ENCODE results near the gene ARPP21. TPM values are rescaled to one million over a fixed set of nuclear protein-coding genes. Genes with fewer than 3 reads are reported as not detected.

ARPP21 gene
- polyA plus RNA-seq, 3 donors = not detected

GRCh38 chr3:35665390-35666055, 26.2 kb downstream of the ARPP21 start:
- TF ChIP-seq CTCF (IDR thresholded peaks at IDR 0.05) = no peak
- no peaks in the 10 kb centered on the region for H4K20me1 ChIP-seq (ENCODE audit: insufficient read depth, low read length)
- H3K36me3 ChIP-seq (replicated peaks in 1 of 2; ENCODE audit: control insufficient read depth in 1 of 2, insufficient read depth in 2 of 2, low read length in 2 of 2) = no peaks in the 10 kb centered on the region
- H3K27ac ChIP-seq (ENCODE audit: low read depth in 1 of 2, low read length in 2 of 2) = no peak overlapping the region
- intact Hi-C loops (cut with micrococcal nuclease) = no loop called here
- H2AFZ ChIP-seq (ENCODE audit: insufficient read depth, low read depth, low read length, poor library complexity, severe bottlenecking) = no peak overlapping the region
- Mint-ChIP-seq H3K4me1 (peaks cover 2% of the 10 kb centered on the region), H3K27ac (no peak overlapping the region), H3K36me3 (no peaks in the 10 kb centered on the region), H3K9me3 (peaks cover 0 to 3% (median 0%) of the 10 kb centered on the region in 7 donors), H3K4me3 (no peak overlapping the region), H3K27me3 (ENCODE audit: low read depth in 3 of 3) (peaks cover 2 to 4% (median 2%) of the 10 kb centered on the region in 3 donors)
- H3K4me1 ChIP-seq (ENCODE audit: control insufficient read depth in 1 of 2, insufficient read depth in 2 of 2, low read length in 2 of 2) = no peaks in the 10 kb centered on the region
- no peaks in the 10 kb centered on the region for H3K9me3 ChIP-seq (replicated peaks in 1 of 2; ENCODE audit: control insufficient read depth in 1 of 2, insufficient read depth in 1 of 2, low read length in 2 of 2)
- no peak overlapping the region for H3K4me3 ChIP-seq (replicated peaks in 1 of 3; ENCODE audit: low read depth in 2 of 3, low read length in 3 of 3)
- no peaks in the 10 kb centered on the region for H3K79me2 ChIP-seq (ENCODE audit: insufficient read depth, low read length)
- H3K27me3 ChIP-seq (ENCODE audit: control insufficient read depth in 2 of 2, insufficient read depth in 2 of 2, low read length in 2 of 2) = no peaks in the 10 kb centered on the region
- H3K4me2 ChIP-seq (replicated peaks; ENCODE audit: extremely low read depth, low read length, poor library complexity, severe bottlenecking) = no peak overlapping the region
- no CpG with 5 or more reads among the region's 3 CpGs for WGBS (ENCODE audit: insufficient coverage)
- DNase-seq = no peak
- H3K9ac ChIP-seq (ENCODE audit: insufficient read depth, low read length, poor library complexity, severe bottlenecking) = no peak overlapping the region

GRCh38 chr3:35666888-35667287, 27.6 kb downstream of the ARPP21 start:
- TF ChIP-seq CTCF (IDR thresholded peaks at IDR 0.05) = no peak
- no peak overlapping the region for H3K4me3 ChIP-seq (replicated peaks in 1 of 3; ENCODE audit: low read depth in 2 of 3, low read length in 3 of 3)
- no peak overlapping the region for H3K4me2 ChIP-seq (replicated peaks; ENCODE audit: extremely low read depth, low read length, poor library complexity, severe bottlenecking)
- no peaks in the 10 kb centered on the region for H3K4me1 ChIP-seq (ENCODE audit: control insufficient read depth in 1 of 2, insufficient read depth in 2 of 2, low read length in 2 of 2)
- H2AFZ ChIP-seq (ENCODE audit: insufficient read depth, low read depth, low read length, poor library complexity, severe bottlenecking) = no peak overlapping the region
- H3K36me3 ChIP-seq (replicated peaks in 1 of 2; ENCODE audit: control insufficient read depth in 1 of 2, insufficient read depth in 2 of 2, low read length in 2 of 2) = no peaks in the 10 kb centered on the region
- H3K9me3 Mint-ChIP-seq = peaks cover 0 to 4% (median 0%) of the 10 kb centered on the region in 7 donors
- H3K27me3 ChIP-seq (ENCODE audit: control insufficient read depth in 2 of 2, insufficient read depth in 2 of 2, low read length in 2 of 2) = no peaks in the 10 kb centered on the region
- no peaks in the 10 kb centered on the region for H4K20me1 ChIP-seq (ENCODE audit: insufficient read depth, low read length)
- H3K9ac ChIP-seq (ENCODE audit: insufficient read depth, low read length, poor library complexity, severe bottlenecking) = no peak overlapping the region
- H3K4me1 Mint-ChIP-seq = peaks cover 2% of the 10 kb centered on the region
- no peak overlapping the region for H3K4me3 Mint-ChIP-seq
- intact Hi-C loops (cut with micrococcal nuclease) = no loop called here
- no CpG with 5 or more reads among the region's 1 CpG for WGBS (ENCODE audit: insufficient coverage)
- no peak overlapping the region for H3K27ac ChIP-seq (ENCODE audit: low read depth in 1 of 2, low read length in 2 of 2)
- H3K36me3 Mint-ChIP-seq = no peaks in the 10 kb centered on the region
- no peaks in the 10 kb centered on the region for H3K79me2 ChIP-seq (ENCODE audit: insufficient read depth, low read length)
- DNase-seq = no peak
- H3K27me3 Mint-ChIP-seq (ENCODE audit: low read depth in 3 of 3) = peaks cover 2 to 4% (median 2%) of the 10 kb centered on the region in 3 donors
- H3K9me3 ChIP-seq (replicated peaks in 1 of 2; ENCODE audit: control insufficient read depth in 1 of 2, insufficient read depth in 1 of 2, low read length in 2 of 2) = no peaks in the 10 kb centered on the region
- H3K27ac Mint-ChIP-seq = no peak overlapping the region
